Ascending aorta (tissue), 2 donors: Measurements from ENCODE around the gene PKN3. TPM values are rescaled to one million over a fixed set of nuclear protein-coding genes. Genes with fewer than 3 reads are reported as not detected.
"Not testable (repeated sequence)": the region's sequence is repeated elsewhere in the genome, so short reads cannot be mapped to it uniquely, and the experiment has no call there.

ENCODE experiments used
- DNase-seq, 2 donors: peaks; one replicate each; pipeline ENCODE4 v3.0.0-alpha.2; 2019; ENCODE audit warnings: low spot score in 2 of 2
- H3K27ac ChIP-seq, 2 donors: fragments of 200-600 bp; sonication (generic); one replicate each; pipeline ENCODE4 v1.5.1; 2016 to 2017; ENCODE audit warnings: mild to moderate bottlenecking in 1 of 2
- H3K27me3 ChIP-seq: fragments of 200-600 bp; sonication (generic); one replicate; pipeline ENCODE4 v1.5.1; 2017
- H3K36me3 ChIP-seq, 2 donors: fragments of 200-600 bp; sonication (generic); one replicate each; pipeline ENCODE4 v1.5.1; 2016
- H3K4me1 ChIP-seq, 2 donors: fragments of 200-600 bp; sonication (generic); one replicate each; pipeline ENCODE4 v1.5.1; 2016 to 2017; ENCODE audit warnings: mild to moderate bottlenecking in 1 of 2
- H3K4me3 ChIP-seq, 2 donors: fragments of 200-600 bp; sonication (generic); one replicate each; pipeline ENCODE4 v1.5.1; 2016 to 2017; ENCODE audit warnings: mild to moderate bottlenecking in 1 of 2
- H3K9me3 ChIP-seq, 2 donors: fragments of 200-600 bp; sonication (generic); one replicate each; pipeline ENCODE4 v1.5.1; 2016
- intact Hi-C: fragments of 100-400 bp; cut with DNase I; formaldehyde crosslinking; loops from one replicate; pipeline ENCODE4 v1.15.1; 2023
- total RNA-seq: library from RNA; depleted of rRNA; stranded (reverse); fragments of >200 nt; gene quantifications from one replicate; pipeline ENCODE4 v1.1.0, GENCODE V29; 2016
- TF ChIP-seq, protein P1 (sequence below), 3 experiments: fragments of 200-600 bp in 2 of 3; fragments of 450-650 bp in 1 of 3; sonication (generic) in 2 of 3; IDR thresholded peaks; one replicate each; pipeline ENCODE4 v1.5.1; 2016 to 2019; ENCODE audit warnings: antibody characterized with exemption in 3 of 3, mild to moderate bottlenecking in 1 of 3, moderate library complexity in 1 of 3

PKN3 gene
- total RNA-seq, 1 donor from 2014 or later = 28.8 TPM

DNA sequence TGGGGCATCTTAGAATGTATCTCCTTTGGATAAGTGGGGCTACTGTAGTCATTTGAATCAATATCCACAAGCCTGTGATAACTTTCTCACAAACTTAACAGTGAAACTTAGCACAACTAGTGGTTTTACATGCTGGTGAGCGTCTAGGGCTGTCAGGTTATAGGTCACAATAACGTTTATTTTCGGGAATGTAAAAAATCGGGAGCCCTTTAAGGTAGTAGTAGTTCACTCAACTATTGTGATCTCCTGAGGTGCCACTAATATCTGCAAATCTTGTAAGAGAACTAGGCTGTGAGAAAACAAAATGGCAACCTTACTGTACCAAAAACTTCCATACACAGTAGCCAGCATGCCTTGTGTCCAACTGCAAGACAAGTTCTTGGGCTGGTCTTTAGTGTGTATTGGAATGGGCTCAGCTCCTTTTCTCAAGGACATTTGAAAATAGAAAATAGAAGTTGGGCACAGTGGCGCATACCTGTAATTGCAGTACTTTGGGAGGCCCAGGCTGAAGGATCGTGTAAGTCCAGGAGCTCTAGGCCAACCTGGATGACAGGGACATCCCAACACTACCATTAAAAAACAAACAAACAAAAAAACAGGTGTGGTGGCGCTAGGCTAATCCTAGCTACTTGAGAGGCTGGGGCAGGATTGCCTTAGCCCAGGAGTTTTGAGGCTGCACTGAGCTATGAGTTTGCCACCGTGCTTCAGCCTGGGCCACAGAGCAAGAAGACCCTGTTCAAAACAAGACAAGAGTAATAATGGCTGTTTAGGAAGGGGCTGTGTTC is 5.2 kb upstream of the PKN3 start:
- Histone ChIP-seq H3K27me3 (no peaks in the 10 kb centered on the region), H3K27ac (no peak overlapping the region), H3K4me1 (peaks cover 0 to 2% of the 10 kb centered on the region in 2 donors), H3K4me3 (no peak overlapping the region), H3K36me3 (peaks cover 32 to 40% of the 10 kb centered on the region in 2 donors), H3K9me3 (no peaks in the 10 kb centered on the region)
- intact Hi-C loops = no loop called here
- DNase-seq = no peak
- TF ChIP-seq, protein P1, sequence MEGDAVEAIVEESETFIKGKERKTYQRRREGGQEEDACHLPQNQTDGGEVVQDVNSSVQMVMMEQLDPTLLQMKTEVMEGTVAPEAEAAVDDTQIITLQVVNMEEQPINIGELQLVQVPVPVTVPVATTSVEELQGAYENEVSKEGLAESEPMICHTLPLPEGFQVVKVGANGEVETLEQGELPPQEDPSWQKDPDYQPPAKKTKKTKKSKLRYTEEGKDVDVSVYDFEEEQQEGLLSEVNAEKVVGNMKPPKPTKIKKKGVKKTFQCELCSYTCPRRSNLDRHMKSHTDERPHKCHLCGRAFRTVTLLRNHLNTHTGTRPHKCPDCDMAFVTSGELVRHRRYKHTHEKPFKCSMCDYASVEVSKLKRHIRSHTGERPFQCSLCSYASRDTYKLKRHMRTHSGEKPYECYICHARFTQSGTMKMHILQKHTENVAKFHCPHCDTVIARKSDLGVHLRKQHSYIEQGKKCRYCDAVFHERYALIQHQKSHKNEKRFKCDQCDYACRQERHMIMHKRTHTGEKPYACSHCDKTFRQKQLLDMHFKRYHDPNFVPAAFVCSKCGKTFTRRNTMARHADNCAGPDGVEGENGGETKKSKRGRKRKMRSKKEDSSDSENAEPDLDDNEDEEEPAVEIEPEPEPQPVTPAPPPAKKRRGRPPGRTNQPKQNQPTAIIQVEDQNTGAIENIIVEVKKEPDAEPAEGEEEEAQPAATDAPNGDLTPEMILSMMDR (IDR thresholded peaks at IDR 0.05) = no peak

DNA sequence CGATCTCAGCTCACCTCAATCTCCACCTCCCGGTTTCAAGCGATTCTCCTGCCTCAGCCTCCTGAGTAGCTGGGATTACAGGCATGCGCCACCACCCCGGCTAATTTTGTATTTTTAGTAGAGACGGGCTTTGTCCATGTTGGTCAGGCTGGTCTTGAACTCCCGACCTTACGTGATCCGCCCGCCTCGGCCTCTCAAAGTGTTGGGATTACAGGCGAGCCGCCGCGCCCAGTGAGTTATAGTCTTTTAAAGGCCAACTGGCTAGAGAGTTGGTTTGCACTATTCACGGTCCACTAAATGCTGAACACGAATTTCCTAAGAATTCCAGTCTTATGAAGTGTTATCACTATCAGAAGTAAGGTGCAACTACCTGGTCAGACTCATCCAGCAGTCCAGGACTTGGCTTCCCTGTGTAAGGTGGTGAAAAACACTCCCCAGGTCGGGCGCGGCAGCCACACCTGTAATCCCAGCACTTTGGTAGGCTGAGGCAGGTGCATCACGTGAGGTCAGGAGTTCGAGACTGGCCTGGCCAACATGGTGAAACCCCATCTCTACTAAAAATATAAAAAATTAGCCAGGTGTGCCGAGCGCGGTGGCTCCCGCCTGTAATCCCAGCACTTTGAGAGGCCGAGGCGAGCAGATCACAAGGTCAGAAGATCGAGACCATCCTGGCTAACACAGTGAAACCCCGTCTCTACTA is 3.1 kb upstream of the PKN3 start:
- DNase-seq, H3K27me3 ChIP-seq, H3K9me3 ChIP-seq, intact Hi-C loops, H3K4me3 ChIP-seq, H3K27ac ChIP-seq, H3K4me1 ChIP-seq: not testable (repeated sequence)
- peaks cover 15 to 20% of the 10 kb centered on the region in 2 donors for H3K36me3 ChIP-seq

DNA sequence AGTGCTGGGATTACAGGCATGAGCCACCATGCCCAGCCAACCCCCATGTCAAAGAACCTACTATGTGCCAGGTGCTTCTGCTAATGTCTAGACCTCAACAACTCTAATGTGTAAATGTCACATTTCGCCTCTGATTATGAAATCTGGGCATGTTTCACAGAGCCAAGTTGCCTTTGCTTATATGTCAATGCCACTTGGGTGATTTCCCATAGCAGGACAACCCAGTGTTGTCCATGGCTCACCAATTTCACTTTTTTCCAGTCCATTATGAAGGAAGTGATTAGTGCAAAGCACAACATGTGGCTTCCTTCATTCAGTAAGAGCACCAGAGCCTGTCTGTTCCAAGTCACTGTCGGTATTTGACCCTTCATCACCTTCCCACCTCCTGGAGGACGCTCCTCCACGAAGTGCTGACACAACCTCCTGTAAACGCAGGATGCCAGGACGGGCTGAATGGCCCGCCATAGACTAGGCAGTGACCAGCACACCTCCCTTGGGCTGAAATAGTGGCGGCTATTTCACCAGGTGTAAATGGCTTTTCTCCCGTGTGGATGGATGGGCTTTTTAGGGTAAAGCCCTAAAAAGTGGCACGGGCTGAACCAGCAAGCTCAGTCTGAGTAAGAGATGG is 962 bp upstream of the PKN3 start:
- intact Hi-C loops = no loop called here
- H3K4me3 ChIP-seq = no peak overlapping the region
- no peak for DNase-seq
- H3K27ac ChIP-seq = no peak overlapping the region
- H3K9me3 ChIP-seq = no peaks in the 10 kb centered on the region
- peaks cover 0 to under 1% of the 10 kb centered on the region in 2 donors for H3K36me3 ChIP-seq
- TF ChIP-seq, protein P1 (IDR thresholded peaks at IDR 0.05) = no peak
- no peaks in the 10 kb centered on the region for H3K27me3 ChIP-seq
- H3K4me1 ChIP-seq = peaks cover 0 to 8% of the 10 kb centered on the region in 2 donors

DNA sequence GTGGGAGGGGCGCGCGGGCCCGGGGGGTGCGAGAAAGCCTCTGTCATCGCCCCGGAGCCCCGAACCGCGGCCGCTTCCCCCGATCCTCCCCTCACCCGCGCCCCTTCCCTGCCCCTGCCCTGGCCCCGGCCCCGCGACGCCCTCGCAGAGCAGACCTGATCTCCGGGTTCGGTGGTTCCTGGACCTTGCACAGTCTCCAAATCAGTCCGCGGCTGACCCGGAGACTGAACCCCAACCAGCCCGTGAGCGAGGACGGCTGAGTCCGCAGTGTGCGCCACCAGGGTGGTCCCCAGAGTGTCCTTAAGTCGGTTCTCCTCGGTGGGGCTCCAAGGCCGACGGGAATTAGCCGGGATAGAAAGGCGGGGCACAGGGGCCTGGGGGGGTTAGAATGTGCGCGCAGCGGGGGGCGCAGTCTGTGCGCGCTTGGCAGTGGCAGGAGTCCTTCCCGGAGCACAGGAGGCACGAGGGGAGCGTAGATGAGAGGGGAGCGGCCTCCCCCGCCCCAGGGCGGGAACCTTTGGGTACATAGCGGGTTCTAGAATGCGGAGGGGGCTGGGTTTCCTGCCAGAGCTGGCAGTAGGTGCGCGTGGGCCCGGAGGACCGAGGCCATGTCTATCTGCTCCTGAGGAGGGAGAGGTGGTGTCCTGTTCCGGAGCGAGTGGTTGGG is 779 bp downstream of the PKN3 start:
- Histone ChIP-seq H3K36me3 (no peaks in the 10 kb centered on the region), H3K27ac (peak overlapping the region; percentile 49 to 73), H3K9me3 (no peaks in the 10 kb centered on the region), H3K4me3 (peak overlapping the region; percentile 82 to 94), H3K27me3 (no peaks in the 10 kb centered on the region), H3K4me1 (peaks cover 0 to 8% of the 10 kb centered on the region in 2 donors)
- TF ChIP-seq, protein P1 (IDR thresholded peaks at IDR 0.05) = no peak
- intact Hi-C loops = loop anchor here (1.0 kb wide), 2 partner anchors 20 to 68 kb away; partner anchors contain the start of gene ZER1
- no peak for DNase-seq

DNA sequence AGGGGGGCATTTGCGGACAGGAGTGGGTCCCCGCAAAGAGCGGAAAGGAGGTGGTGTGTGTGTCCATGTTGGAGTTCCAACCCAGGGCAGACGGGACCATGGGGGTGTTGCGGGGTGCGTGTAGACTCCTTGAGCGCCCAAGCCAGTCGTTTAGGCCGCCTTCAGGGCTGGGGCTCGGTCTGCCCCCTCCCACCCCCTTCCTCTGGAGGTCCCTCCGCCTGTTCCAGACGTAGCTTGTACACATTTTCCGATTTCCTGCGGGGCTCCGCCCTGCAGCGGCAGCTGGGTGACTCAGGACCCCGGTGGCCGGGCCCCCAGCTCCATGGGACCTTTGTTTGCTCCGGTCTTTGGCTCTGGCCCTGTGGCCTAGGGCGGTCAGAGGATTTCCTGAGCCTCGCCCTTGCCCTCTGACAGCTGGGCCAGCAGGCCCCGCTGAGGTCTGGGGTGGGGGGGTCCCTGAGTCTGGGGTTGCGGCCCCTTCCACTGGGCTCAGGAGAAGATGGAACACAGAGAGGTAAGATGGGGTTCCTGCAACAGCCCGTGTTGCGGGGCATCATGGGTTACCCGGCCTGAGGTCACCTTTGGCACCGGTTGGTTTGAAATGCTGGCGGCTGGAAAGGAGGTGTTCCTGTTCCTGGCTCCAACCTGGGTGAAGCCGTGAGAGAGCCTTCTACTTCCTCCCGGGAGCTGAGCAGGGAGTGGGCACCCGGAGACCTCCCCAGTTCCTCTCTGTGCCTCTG is 1.5 kb downstream of the PKN3 start:
- Histone ChIP-seq H3K27me3 (no peaks in the 10 kb centered on the region), H3K4me1 (peaks cover 0 to 8% of the 10 kb centered on the region in 2 donors), H3K4me3 (peak overlapping the region in 1 of 2 donors; percentile 94), H3K9me3 (no peaks in the 10 kb centered on the region), H3K27ac (peak overlapping the region; percentile 49 to 73), H3K36me3 (no peaks in the 10 kb centered on the region)
- intact Hi-C loops = no loop called here
- TF ChIP-seq, protein P1 (IDR thresholded peaks at IDR 0.05) = no peak
- no peak for DNase-seq
